HFF-Myc (cell line): ENCODE data around the gene FBXW11.
A peak's percentile ranks its signal among the peaks of the same experiment; 100 is the strongest.

Experiments
- DNase-seq: peaks from one replicate; pipeline ENCODE4 v3.0.0-alpha.2; 2011; ENCODE audit warnings: low read depth; ENCODE audit errors: extremely low read depth
- H3K4me3 ChIP-seq: replicated peaks from 2 replicates; pipeline ENCODE4 v1.5.1; 2011; ENCODE audit warnings: low read depth, mild to moderate bottlenecking, control low read depth, low read length
- TF ChIP-seq, protein P1 (sequence below): IDR thresholded peaks from 2 replicates; pipeline ENCODE4 v1.5.1; 2012; ENCODE audit warnings: mild to moderate bottlenecking, low read depth, low read length, control low read depth; ENCODE audit errors: missing control alignments

FBXW11 gene

DNA sequence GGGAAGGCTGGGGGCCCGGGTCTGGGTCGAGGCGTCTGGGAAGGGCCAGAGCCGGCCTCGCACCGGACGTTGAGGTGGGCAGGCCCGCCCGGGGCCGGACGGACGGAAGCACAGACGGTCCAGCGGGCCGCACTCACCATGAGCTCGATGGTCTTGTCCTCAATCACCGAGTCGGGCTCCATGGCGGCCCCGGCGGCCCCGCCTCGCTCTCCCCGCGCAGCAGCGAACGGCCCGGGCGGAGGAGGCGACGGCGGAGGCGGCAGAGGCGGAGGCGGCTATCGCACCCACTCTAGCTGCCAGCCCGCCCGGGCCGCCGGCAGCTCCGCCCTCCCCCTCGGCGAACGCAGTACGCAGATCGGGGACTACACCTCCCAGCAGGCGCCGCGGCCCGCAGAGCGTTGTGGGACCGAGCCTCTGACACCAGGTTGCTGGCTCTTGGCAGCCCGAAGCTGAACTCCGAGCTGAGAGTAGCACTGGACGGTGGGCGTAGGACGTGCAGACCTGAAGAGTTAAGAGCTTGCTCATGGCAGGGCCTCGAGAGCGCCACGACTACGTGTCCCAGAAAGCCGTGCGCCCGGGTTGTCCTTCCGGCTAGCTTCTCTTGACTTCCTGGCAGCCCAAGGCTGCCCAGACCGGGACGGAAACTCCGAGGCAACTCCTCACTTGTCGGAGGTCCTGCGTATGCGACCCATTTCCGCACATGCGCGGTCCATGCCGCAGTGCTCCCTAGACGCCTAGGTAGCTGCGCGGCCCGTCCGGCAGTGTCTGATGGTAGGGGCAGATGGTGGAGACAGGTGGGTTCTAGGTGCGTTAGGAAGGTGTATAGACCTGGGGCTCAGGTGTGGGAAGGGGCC is at the start of gene FBXW11:
Gene FBXW11, minus strand, starts transcription at position 318 of the 854 bp plus-strand sequence. Its CDS starts 136 bp downstream, at position 182.
- TF ChIP-seq, protein P1, sequence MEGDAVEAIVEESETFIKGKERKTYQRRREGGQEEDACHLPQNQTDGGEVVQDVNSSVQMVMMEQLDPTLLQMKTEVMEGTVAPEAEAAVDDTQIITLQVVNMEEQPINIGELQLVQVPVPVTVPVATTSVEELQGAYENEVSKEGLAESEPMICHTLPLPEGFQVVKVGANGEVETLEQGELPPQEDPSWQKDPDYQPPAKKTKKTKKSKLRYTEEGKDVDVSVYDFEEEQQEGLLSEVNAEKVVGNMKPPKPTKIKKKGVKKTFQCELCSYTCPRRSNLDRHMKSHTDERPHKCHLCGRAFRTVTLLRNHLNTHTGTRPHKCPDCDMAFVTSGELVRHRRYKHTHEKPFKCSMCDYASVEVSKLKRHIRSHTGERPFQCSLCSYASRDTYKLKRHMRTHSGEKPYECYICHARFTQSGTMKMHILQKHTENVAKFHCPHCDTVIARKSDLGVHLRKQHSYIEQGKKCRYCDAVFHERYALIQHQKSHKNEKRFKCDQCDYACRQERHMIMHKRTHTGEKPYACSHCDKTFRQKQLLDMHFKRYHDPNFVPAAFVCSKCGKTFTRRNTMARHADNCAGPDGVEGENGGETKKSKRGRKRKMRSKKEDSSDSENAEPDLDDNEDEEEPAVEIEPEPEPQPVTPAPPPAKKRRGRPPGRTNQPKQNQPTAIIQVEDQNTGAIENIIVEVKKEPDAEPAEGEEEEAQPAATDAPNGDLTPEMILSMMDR: no peak
- DNase-seq: peak; percentile 90
- peak within 1 kb of the TSS; percentile 96 for H3K4me3 ChIP-seq

DNA sequence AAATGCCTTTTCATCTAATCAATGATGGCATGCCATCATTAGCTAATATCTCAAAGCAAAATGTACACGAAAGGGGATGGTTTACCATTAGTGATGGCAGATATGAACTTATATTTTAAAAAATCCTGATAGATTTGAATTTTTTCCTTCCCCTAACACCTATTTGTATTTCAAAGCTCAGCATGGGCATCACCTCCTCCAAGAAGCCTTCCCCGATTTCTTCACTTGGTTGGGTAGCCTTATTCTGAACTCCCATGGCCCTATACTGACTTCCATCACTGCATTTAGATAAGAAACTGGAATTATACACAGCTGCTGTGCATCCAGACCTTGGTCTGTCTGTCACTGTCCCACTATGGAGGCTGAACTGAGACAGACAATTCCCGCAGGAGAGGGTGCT is 49.6 kb upstream of the FBXW11 start:
- no peak for DNase-seq
- TF ChIP-seq, protein P1: no peak

DNA sequence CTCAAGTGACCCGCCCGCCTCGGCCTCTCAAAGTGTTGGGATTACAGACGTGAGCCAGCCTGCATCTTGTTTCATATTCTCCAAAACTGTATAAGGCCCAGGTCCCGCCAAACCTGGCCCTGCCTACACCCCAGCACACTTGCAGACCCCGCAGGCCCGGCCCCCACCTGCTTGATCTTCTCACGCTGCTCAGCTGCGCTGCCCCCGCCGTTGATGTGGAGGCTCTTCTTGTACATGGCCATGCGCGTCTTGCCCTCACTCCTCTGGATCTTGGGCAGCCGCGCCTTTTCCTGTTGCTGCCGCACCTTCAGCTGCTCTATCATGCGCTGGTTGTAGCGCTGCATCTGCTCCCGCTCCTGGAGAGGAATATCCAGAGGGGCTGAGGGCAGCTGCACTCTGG is 49.0 kb upstream of the FBXW11 start:
- no peak for DNase-seq
- no peak overlapping the region for H3K4me3 ChIP-seq
- TF ChIP-seq, protein P1: no peak

More for the DNA sequence above, 49.6 kb upstream of the FBXW11 start:
- H3K4me3 ChIP-seq: no peak overlapping the region

DNA sequence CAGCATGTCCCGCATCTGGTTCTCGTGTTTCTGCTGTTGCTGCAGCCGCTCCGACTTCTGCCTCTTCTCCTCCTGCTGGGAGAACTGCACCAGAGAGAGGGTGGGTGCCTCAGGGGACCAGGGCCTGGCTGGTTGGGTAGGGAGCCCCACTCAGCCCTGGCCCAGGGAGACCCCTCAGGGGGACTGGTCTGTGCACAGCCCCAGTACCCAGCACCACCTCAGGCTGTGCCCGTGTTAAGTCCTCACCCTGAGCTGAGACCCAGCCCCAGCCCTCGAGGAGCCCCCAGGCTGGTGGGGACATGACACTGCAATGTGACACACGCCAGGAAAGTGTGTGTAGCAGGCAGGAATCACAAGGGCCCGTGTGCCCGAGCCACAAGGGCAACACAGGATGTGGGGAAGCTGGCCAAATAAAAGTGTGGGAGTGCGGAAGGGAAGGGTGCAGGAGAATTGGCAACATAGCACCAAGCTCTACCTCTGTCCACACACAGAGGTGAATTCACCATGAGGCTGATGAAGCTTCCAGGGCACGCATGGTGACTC is 48.2 kb upstream of the FBXW11 start:
- DNase-seq: no peak
- H3K4me3 ChIP-seq: no peak overlapping the region
- TF ChIP-seq, protein P1: no peak

DNA sequence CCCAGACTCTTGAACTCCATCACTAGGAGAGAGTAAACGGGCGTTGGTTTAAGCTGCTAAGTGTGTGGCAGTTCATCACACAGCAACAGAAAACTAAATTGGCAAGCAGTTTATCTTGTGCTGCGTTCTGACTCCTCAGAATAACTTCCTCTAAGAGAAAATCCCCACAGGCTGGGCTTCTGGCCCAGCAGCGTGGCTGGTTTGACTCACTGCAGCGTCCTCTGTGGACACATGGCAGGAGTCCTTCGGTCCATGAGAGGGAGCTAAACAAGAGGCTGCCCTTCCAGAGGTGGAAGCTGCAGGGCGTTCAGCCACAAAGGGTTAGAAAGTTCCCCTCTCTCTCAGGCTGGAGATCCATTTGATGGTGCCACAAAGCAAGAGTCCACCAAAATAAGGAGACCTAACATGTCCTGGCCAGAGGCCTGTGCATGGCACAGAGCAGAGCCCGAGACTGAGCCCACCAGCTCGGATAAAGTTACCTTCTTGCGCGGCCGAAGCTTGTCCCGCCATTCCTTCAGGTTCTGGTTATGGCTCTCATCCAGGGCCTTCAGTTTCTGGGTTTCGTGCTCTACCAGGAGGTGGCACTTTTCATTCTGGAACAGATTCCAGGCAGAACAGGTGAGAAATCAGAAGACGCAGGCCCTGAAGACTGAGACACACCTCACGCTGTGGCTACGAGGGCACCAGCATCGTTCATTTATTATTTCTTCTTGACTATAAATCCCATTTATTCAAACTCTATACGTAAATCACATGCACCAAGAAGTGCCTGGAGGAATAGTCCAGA is 46.2 kb upstream of the FBXW11 start:
- no peak overlapping the region for H3K4me3 ChIP-seq
- TF ChIP-seq, protein P1: no peak
- DNase-seq: no peak

DNA sequence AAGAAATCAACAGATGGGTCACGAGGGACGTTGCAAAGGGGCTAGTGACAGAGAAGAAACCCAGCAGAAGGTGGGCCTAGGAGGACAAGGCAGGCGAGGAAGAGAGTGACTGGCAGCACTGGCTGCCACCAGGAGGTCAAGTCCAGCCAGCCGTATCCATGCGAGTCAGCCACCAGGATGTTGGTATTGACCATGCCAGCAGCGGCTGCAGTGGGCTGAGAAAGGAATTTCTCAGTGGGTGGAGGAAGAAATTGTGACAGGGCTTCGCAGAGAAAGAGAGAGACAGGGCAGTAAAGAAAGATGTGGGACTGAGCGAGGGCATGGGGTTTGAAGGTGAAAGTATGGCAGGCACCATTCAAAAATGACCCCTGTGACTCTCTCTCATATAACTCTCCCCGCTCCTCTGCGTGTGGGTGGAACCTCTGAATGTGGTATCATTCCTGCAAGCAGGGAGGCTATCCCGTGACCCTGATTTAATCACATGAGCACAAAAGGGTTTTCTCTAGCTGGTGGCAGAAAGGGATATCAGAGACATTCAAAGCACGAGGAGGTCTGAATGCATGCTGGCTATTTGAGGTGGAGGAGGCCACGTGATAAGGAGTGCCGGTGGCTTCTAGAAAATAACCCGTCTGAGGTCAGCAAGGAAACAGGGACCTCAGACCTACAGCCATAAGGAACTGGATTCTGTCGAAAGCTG is 45.4 kb upstream of the FBXW11 start:
- H3K4me3 ChIP-seq: no peak overlapping the region
- no peak for DNase-seq
- TF ChIP-seq, protein P1: no peak
